AG04449 (cell line): ENCODE results near the gene MARCHF11.

Experiments
- CTCF ChIA-PET: fragments of 350-600 bp; formaldehyde crosslinking; extraction: SDS; loops from one replicate; lab custom pipeline; 2021; ENCODE audit warnings: antibody characterized with exemption; lab: Yijun Ruan, JAX
- POLR2A ChIA-PET: fragments of 400-600, 350-600 bp; formaldehyde crosslinking; extraction: SDS; loops from one replicate; lab custom pipeline; 2020; ENCODE audit warnings: antibody characterized with exemption, inconsistent platforms; lab: Yijun Ruan, JAX
- DNase-seq: peaks from one replicate; pipeline ENCODE4 v3.0.0-alpha.2; 2010; ENCODE audit warnings: low read depth, low spot score
- H3K4me3 ChIP-seq: 2 replicates; pipeline ENCODE4 v1.5.1; 2011; ENCODE audit warnings: low read depth, mild to moderate bottlenecking, control low read depth, low read length
- TF ChIP-seq, protein P1 (sequence below): IDR thresholded peaks from one replicate; pipeline ENCODE4 v1.5.1; 2011; ENCODE audit warnings: mild to moderate bottlenecking, moderate library complexity, low read length, control low read depth, inconsistent platforms; ENCODE audit not compliant: insufficient read depth; ENCODE audit errors: missing control alignments

Gene MARCHF11

GRCh38 chr5:16025681-16026080, 153.9 kb downstream of the MARCHF11 start:
- no peak overlapping the region for H3K4me3 ChIP-seq
- POLR2A ChIA-PET: no interaction called here
- DNase-seq: no peak
- CTCF ChIA-PET: no interaction called here
- TF ChIP-seq, protein P1, sequence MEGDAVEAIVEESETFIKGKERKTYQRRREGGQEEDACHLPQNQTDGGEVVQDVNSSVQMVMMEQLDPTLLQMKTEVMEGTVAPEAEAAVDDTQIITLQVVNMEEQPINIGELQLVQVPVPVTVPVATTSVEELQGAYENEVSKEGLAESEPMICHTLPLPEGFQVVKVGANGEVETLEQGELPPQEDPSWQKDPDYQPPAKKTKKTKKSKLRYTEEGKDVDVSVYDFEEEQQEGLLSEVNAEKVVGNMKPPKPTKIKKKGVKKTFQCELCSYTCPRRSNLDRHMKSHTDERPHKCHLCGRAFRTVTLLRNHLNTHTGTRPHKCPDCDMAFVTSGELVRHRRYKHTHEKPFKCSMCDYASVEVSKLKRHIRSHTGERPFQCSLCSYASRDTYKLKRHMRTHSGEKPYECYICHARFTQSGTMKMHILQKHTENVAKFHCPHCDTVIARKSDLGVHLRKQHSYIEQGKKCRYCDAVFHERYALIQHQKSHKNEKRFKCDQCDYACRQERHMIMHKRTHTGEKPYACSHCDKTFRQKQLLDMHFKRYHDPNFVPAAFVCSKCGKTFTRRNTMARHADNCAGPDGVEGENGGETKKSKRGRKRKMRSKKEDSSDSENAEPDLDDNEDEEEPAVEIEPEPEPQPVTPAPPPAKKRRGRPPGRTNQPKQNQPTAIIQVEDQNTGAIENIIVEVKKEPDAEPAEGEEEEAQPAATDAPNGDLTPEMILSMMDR: no peak

DNA sequence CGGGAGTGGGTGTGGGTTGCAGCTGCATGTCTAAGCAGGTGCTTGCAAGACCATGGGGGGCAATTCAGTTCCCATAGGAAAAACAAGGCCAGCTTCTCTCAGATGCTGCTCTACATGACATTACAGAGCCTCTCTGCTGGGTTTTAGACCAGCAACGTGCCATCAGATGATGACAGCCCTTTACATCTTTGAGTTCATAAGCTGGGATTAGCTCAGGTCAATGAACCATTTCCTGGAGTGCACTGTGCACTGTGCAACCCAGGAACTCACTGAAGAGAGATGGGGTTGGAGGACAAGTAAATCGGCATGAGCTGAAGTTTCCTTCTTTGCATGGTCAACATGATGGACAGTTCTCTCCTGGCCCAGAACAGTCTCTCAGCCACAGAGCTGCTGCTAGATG, 160.6 kb downstream of the MARCHF11 start:
- H3K4me3 ChIP-seq: no peak overlapping the region
- TF ChIP-seq, protein P1: no peak
- no peak for DNase-seq
- ChIA-PET POLR2A (no interaction called here), CTCF (no interaction called here)

DNA sequence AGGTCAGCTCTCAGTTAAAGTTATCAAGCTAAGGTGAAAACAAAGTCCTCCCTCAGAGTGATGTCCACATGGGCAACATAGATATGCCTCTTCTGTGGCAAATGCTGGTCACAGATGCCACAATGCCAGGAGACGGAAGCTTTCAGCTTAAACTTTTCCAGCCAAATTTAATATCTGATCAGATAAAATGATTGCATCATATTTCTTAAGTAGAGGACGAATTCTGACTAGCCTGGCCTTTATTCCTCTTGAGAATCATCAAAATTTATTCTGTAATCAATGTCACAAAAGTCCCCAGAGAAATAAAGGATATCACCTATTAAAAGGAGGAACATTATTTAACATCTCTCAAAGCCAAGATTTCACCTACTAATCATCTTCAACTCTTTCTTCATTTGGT, 161.9 kb downstream of the MARCHF11 start:
- no peak overlapping the region for H3K4me3 ChIP-seq
- CTCF ChIA-PET: no interaction called here
- POLR2A ChIA-PET: no interaction called here
- DNase-seq: no peak
- TF ChIP-seq, protein P1: no peak
